ENCODE measurements around the gene NTRK1. TPM values are rescaled to one million over a fixed set of nuclear protein-coding genes. Genes with fewer than 3 reads are reported as not detected.
A peak's percentile ranks its signal among the peaks of the same experiment; 100 is the strongest.

Gene NTRK1
- total RNA-seq: not detected
- long read RNA-seq: 0 reads

- H3K27me3 ChIP-seq: peaks cover 4 to 13% of the 10 kb centered on the region in 2 donors
- no peak for DNase-seq
- peak within 1 kb of the TSS in 2 of 3 donors; percentile 6 to 24 for H3K4me3 ChIP-seq
Measured at GRCh38 chr1:156860628-156861423, at the start of gene NTRK1. TSS of gene NTRK1 (plus strand) at chr1:156860865. CDS start at chr1:156860935, 70 bp downstream.

GRCh38 chr1:156811168-156811567, 49.5 kb upstream of the NTRK1 start:
- intact Hi-C loops (cut with DNase I): no loop called here
- H3K4me1 ChIP-seq: peaks cover 0 to 11% (median 0%) of the 10 kb centered on the region in 4 donors
- no peaks in the 10 kb centered on the region for H3K9me3 ChIP-seq
- no peaks in the 10 kb centered on the region for H3K27me3 ChIP-seq
- TF ChIP-seq POLR2A (IDR thresholded peaks at IDR 0.05): no peak
- no peak for TF ChIP-seq CTCF (IDR thresholded peaks at IDR 0.05)
- 57% methylated on average over 4 of the region's 4 CpGs for WGBS (ENCODE audit: insufficient coverage, low coverage, low lambda C conversion rate, missing lambda C conversion rate)
- ATAC-seq (no peak), DNase-seq (no peak)
- H3K27ac ChIP-seq: no peak overlapping the region
- H3K4me3 ChIP-seq: no peak overlapping the region
- no peaks in the 10 kb centered on the region for H3K36me3 ChIP-seq

More at GRCh38 chr1:156860628-156861423, at the start of gene NTRK1:
- Histone ChIP-seq H3K9me3 (no peaks in the 10 kb centered on the region), H3K36me3 (no peaks in the 10 kb centered on the region), H3K27ac (no peak within 1 kb of the TSS), H3K4me1 (peaks cover 0 to 21% (median 0%) of the 10 kb centered on the region in 4 donors)
- WGBS (ENCODE audit: insufficient coverage, low coverage, low lambda C conversion rate, missing lambda C conversion rate): 4% methylated on average over 8 of the region's 69 CpGs
- ATAC-seq: peak; percentile 12 to 37 (median 20)
- no peak for TF ChIP-seq CTCF (IDR thresholded peaks at IDR 0.05)
- TF ChIP-seq POLR2A (IDR thresholded peaks at IDR 0.05): no peak
- intact Hi-C loops (cut with DNase I): no loop called here

GRCh38 chr1:156812293-156812990, 48.2 kb upstream of the NTRK1 start:
- ATAC-seq (no peak), DNase-seq (no peak)
- H3K4me3 ChIP-seq: no peak overlapping the region
- 95% methylated on average over 9 of the region's 10 CpGs for WGBS (ENCODE audit: insufficient coverage, low coverage, low lambda C conversion rate, missing lambda C conversion rate)
- TF ChIP-seq CTCF (IDR thresholded peaks at IDR 0.05) (no peak), POLR2A (IDR thresholded peaks at IDR 0.05) (no peak)
- H3K36me3 ChIP-seq: no peaks in the 10 kb centered on the region
- H3K27ac ChIP-seq: no peak overlapping the region
- no peaks in the 10 kb centered on the region for H3K9me3 ChIP-seq
- intact Hi-C loops (cut with DNase I): no loop called here
- no peaks in the 10 kb centered on the region for H3K27me3 ChIP-seq
- H3K4me1 ChIP-seq: peaks cover 0 to 11% (median 0%) of the 10 kb centered on the region in 4 donors

GRCh38 chr1:156813298-156813697, 47.4 kb upstream of the NTRK1 start:
- H3K4me3 ChIP-seq: peak overlapping the region in 2 of 3 donors; percentile 35 to 41
- 47% methylated on average over 7 of the region's 10 CpGs for WGBS (ENCODE audit: insufficient coverage, low coverage, low lambda C conversion rate, missing lambda C conversion rate)
- ATAC-seq: no peak
- DNase-seq: no peak
- H3K27me3 ChIP-seq: no peaks in the 10 kb centered on the region
- intact Hi-C loops (cut with DNase I): no loop called here
- peaks cover 0 to 11% (median 0%) of the 10 kb centered on the region in 4 donors for H3K4me1 ChIP-seq
- H3K27ac ChIP-seq: no peak overlapping the region
- no peaks in the 10 kb centered on the region for H3K36me3 ChIP-seq
- TF ChIP-seq CTCF (IDR thresholded peaks at IDR 0.05) (no peak), POLR2A (IDR thresholded peaks at IDR 0.05) (no peak)
- H3K9me3 ChIP-seq: no peaks in the 10 kb centered on the region
